ENCODE results near the gene CNR2.
"Not testable (repeated sequence)": the region's sequence is repeated elsewhere in the genome, so short reads cannot be mapped to it uniquely, and the experiment has no call there.

DNA sequence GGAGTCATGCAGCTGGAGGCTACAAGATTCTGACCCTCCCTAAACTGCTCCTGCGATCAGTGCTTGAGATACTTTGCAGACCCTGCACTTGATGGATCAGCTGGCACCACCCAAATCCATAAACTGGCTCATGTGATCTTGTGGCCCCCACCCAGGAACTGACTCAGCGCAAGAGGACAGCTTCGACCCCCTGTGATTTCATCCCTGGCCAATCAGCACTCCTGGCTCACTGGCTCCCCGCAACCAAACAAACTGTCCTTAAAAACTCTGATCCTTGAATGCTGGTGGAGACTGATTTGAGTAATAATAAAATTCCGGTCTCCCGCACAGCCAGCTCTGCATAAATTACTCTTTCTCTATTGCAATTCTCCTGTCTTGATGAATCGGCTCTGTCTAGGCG, 13.1 kb downstream of the CNR2 start:
- not testable (repeated sequence) for TF ChIP-seq ZNF565 (CRISPR knock-in tag; conservative IDR thresholded peaks at IDR 0.05; ENCODE audit: low read depth); ZFP3 (CRISPR knock-in tag; IDR thresholded peaks at IDR 0.05); RARB (CRISPR knock-in tag; IDR thresholded peaks at IDR 0.05)
- TF ChIP-seq, protein P1, sequence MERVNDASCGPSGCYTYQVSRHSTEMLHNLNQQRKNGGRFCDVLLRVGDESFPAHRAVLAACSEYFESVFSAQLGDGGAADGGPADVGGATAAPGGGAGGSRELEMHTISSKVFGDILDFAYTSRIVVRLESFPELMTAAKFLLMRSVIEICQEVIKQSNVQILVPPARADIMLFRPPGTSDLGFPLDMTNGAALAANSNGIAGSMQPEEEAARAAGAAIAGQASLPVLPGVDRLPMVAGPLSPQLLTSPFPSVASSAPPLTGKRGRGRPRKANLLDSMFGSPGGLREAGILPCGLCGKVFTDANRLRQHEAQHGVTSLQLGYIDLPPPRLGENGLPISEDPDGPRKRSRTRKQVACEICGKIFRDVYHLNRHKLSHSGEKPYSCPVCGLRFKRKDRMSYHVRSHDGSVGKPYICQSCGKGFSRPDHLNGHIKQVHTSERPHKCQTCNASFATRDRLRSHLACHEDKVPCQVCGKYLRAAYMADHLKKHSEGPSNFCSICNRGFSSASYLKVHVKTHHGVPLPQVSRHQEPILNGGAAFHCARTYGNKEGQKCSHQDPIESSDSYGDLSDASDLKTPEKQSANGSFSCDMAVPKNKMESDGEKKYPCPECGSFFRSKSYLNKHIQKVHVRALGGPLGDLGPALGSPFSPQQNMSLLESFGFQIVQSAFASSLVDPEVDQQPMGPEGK (CRISPR knock-in tag; IDR thresholded peaks at IDR 0.05; ENCODE audit: borderline replicate concordance), result not testable (repeated sequence)
- TF ChIP-seq, protein P2, sequence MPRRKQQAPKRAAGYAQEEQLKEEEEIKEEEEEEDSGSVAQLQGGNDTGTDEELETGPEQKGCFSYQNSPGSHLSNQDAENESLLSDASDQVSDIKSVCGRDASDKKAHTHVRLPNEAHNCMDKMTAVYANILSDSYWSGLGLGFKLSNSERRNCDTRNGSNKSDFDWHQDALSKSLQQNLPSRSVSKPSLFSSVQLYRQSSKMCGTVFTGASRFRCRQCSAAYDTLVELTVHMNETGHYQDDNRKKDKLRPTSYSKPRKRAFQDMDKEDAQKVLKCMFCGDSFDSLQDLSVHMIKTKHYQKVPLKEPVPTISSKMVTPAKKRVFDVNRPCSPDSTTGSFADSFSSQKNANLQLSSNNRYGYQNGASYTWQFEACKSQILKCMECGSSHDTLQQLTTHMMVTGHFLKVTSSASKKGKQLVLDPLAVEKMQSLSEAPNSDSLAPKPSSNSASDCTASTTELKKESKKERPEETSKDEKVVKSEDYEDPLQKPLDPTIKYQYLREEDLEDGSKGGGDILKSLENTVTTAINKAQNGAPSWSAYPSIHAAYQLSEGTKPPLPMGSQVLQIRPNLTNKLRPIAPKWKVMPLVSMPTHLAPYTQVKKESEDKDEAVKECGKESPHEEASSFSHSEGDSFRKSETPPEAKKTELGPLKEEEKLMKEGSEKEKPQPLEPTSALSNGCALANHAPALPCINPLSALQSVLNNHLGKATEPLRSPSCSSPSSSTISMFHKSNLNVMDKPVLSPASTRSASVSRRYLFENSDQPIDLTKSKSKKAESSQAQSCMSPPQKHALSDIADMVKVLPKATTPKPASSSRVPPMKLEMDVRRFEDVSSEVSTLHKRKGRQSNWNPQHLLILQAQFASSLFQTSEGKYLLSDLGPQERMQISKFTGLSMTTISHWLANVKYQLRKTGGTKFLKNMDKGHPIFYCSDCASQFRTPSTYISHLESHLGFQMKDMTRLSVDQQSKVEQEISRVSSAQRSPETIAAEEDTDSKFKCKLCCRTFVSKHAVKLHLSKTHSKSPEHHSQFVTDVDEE (CRISPR knock-in tag; IDR thresholded peaks at IDR 0.05), result not testable (repeated sequence)
- TF ChIP-seq, protein P3, sequence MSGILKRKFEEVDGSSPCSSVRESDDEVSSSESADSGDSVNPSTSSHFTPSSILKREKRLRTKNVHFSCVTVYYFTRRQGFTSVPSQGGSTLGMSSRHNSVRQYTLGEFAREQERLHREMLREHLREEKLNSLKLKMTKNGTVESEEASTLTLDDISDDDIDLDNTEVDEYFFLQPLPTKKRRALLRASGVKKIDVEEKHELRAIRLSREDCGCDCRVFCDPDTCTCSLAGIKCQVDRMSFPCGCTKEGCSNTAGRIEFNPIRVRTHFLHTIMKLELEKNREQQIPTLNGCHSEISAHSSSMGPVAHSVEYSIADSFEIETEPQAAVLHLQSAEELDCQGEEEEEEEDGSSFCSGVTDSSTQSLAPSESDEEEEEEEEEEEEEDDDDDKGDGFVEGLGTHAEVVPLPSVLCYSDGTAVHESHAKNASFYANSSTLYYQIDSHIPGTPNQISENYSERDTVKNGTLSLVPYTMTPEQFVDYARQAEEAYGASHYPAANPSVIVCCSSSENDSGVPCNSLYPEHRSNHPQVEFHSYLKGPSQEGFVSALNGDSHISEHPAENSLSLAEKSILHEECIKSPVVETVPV (CRISPR knock-in tag; IDR thresholded peaks at IDR 0.05), result not testable (repeated sequence)

Measured in SK-N-SH treated with all-trans-retinoic acid at 6 μM for 48 hours (cell line).